Measurements from ENCODE around the gene DSCAM. TPM values are rescaled to one million over a fixed set of nuclear protein-coding genes. Genes with fewer than 3 reads are reported as not detected.

The DSCAM gene
- total and polyA plus RNA-seq, 2 experiments from 2014 or later, result 0.07 TPM; not detected in 1

- H2AFZ ChIP-seq, result no peak overlapping the region
- Mint-ChIP-seq H3K4me3 (no peak overlapping the region), H3K9me3 (peaks cover 76% of the 10 kb centered on the region), H3K27ac (no peak overlapping the region), H3K36me3 (ENCODE audit: low read depth) (no peaks in the 10 kb centered on the region; the same call in 2 of the 3 replicates), H3K27me3 (ENCODE audit: insufficient read depth, low read depth, poor library complexity) (no peaks in the 10 kb centered on the region), H3K4me1 (no peaks in the 10 kb centered on the region)
- no peaks in the 10 kb centered on the region for H3K27me3 ChIP-seq (ENCODE audit: insufficient read depth)
- no peaks in the 10 kb centered on the region for H3K4me1 ChIP-seq (ENCODE audit: insufficient read depth)
- H3F3A ChIP-seq (replicated peaks; ENCODE audit: low read depth), result no peaks in the 10 kb centered on the region
- no peak overlapping the region for H3K4me2 ChIP-seq
- H4K20me1 ChIP-seq (replicated peaks; ENCODE audit: insufficient read depth), result no peaks in the 10 kb centered on the region
- TF ChIP-seq CTCF (conservative IDR thresholded peaks at IDR 0.05; ENCODE audit: low read depth in 2 of 2), result no peak
- no peak for TF ChIP-seq ETS1 (IDR thresholded peaks at IDR 0.05)
- no peak for TF ChIP-seq NANOG (IDR thresholded peaks at IDR 0.05; ENCODE audit: borderline replicate concordance)
- TF ChIP-seq ZNF331 (CRISPR knock-in tag; IDR thresholded peaks at IDR 0.05; ENCODE audit: low read depth), result no peak
- no peak for TF ChIP-seq STAT1 (IDR thresholded peaks at IDR 0.05; ENCODE audit: unreplicated experiment)
- no peak for TF ChIP-seq JUNB (IDR thresholded peaks at IDR 0.05; ENCODE audit: unreplicated experiment)
- no peak for TF ChIP-seq ZNF114 (CRISPR knock-in tag; IDR thresholded peaks at IDR 0.05)
- TF ChIP-seq REST (IDR thresholded peaks at IDR 0.05; ENCODE audit: unreplicated experiment), result no peak
- TF ChIP-seq CREB1 (CRISPR knock-in tag; IDR thresholded peaks at IDR 0.05; ENCODE audit: low read depth), result no peak
- TF ChIP-seq EZH2 (IDR thresholded peaks at IDR 0.05; ENCODE audit: low read depth, unreplicated experiment), result no peak
- TF ChIP-seq POLR2AphosphoS5 (IDR thresholded peaks at IDR 0.05; ENCODE audit: low read depth), result no peak
- TF ChIP-seq EZH2phosphoT487 (IDR thresholded peaks at IDR 0.05; ENCODE audit: unreplicated experiment), result no peak
- no peaks in the 10 kb centered on the region for H3K36me3 ChIP-seq (ENCODE audit: insufficient read depth)
- DNase-seq (ENCODE audit: low spot score) (no peak), ATAC-seq (no peak)
- H3K9me2 ChIP-seq (ENCODE audit: insufficient read depth), result no peaks in the 10 kb centered on the region
- no peaks in the 10 kb centered on the region for H3K79me2 ChIP-seq (replicated peaks; ENCODE audit: insufficient read depth)
- no peak overlapping the region for H3K4me3 ChIP-seq
- no peak overlapping the region for H3K27ac ChIP-seq (ENCODE audit: low read depth)
These were observed 142.8 kb downstream of the DSCAM start for GRCh38 chr21:40704141-40704540.

Data from GM23338 (cell line).